Activated CD4-positive, alpha-beta T cell treated with anti-CD3 and anti-CD28 coated beads for 4 hours (primary cell): ENCODE data around the gene GNAZ.
"Not testable (repeated sequence)": the region's sequence is repeated elsewhere in the genome, so short reads cannot be mapped to it uniquely, and the experiment has no call there.

Source experiments
- DNase-seq, 2 donors: peaks; one replicate each; pipeline ENCODE4 v3.0.0-alpha.2; 2020

Gene GNAZ

DNA sequence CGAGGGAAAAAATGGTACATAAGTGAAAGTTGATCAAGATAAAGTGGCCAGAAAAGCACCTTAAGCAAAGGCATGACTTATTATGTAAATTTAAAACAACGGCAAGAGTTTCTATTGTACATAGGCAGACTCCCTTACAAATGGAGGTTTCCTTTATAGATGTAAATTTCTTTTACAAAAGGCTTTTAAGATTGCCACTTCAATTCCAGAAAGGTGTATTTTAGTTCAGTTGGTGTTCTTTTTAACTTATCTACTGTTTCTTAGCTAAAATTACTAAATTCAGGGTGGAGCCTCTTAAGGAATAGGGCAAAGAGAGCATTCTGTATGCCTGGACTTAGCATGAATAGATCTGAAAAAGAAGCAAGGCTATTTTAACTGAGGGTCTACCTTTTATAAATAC lies 24.9 kb upstream of the GNAZ start:
- no peak for DNase-seq

- no peak for DNase-seq
Measured at GRCh38 chr22:23047265-23047664, 23.1 kb upstream of the GNAZ start.

GRCh38 chr22:23047742-23048141 lies 22.6 kb upstream of the GNAZ start:
- no peak for DNase-seq

GRCh38 chr22:23050546-23050945 lies 19.8 kb upstream of the GNAZ start:
- DNase-seq, result not testable (repeated sequence)

GRCh38 chr22:23053051-23053707 lies 17.1 kb upstream of the GNAZ start:
- DNase-seq, result no peak

- DNase-seq, result no peak
Measured at GRCh38 chr22:23053912-23054530, 16.3 kb upstream of the GNAZ start.

- DNase-seq, result no peak
Measured at GRCh38 chr22:23054531-23055257, 15.6 kb upstream of the GNAZ start.

- no peak for DNase-seq
Measured at GRCh38 chr22:23055449-23056179, 14.7 kb upstream of the GNAZ start.

GRCh38 chr22:23057331-23057730 lies 13.0 kb upstream of the GNAZ start:
- DNase-seq, result no peak

GRCh38 chr22:23058063-23058462 lies 12.3 kb upstream of the GNAZ start:
- DNase-seq, result no peak

DNA sequence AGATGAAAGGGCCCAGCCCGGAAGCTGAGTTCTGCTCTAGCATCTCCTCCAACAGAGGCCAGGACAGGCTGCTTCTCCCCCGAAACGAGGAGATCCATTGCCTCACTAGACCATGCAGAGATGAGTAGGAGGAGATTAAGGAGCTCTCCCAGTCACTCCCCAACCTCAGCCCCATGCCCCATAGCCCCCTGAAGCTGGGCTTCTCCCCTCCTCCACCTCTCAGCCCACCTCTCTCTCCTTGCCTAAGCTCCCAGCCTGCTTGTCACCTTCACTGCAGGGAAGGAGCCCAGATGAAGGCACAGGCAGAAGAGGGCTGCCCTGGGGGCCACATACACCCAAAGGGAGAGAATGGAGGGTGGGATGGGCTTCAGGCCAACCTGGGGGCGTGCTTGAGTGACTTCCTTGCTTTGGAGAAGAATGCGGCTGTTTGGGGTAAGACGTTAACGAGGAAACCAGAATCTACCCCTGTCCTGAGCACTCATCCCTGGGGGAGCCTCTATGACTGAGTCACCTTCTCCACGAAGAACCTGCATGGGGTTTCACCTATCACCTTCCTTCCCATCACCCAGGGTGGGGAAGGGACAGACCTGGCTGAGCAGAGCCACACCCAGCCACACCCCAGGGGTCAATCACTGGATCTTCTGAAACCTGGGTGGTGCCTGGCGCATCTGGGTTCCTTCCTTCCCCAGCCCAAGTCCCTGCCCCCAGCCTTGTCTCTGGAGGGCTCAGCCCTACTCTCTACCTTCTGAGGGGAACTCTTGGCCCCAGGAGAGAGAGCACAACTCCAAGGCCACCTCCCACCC lies 11.6 kb upstream of the GNAZ start:
- DNase-seq, result no peak

DNA sequence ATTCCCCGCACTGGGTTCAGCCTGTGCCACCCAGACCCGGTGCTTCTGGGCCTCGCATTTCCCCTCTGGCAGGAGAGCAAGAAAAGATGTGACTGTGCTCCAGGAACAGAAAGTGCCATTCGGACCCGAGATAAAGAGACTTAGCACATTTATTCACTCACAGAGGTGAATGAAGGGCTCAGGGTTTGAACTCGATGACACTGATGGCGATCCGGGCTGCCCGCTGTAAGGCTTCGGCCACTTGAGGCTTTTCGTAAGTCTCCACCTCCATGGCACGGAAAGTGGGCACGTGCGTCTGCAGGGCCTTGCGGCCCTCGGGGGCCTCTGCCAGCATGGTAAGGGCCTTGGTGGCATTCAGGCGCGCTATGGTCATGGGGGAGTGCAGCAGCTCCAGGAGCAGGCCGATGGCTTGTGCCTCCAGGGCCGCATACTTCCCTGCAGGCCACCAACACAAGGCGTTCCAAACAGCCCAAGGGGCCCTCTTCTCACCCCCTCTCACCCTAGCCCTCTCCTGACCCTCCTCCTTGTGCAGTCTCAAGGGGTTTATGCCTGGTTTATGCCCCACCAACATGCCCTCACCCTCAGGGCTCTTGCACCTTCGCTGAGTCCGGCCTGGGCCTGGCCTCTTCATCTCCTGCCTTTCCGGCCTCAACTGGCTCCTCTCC lies 10.9 kb upstream of the GNAZ start:
- no peak for DNase-seq

GRCh38 chr22:23060612-23061400 lies 9.5 kb upstream of the GNAZ start:
- DNase-seq, result no peak

GRCh38 chr22:23061471-23062280 lies 8.6 kb upstream of the GNAZ start:
- no peak for DNase-seq

- DNase-seq, result no peak
Measured at GRCh38 chr22:23062616-23063538, 7.4 kb upstream of the GNAZ start.

DNA sequence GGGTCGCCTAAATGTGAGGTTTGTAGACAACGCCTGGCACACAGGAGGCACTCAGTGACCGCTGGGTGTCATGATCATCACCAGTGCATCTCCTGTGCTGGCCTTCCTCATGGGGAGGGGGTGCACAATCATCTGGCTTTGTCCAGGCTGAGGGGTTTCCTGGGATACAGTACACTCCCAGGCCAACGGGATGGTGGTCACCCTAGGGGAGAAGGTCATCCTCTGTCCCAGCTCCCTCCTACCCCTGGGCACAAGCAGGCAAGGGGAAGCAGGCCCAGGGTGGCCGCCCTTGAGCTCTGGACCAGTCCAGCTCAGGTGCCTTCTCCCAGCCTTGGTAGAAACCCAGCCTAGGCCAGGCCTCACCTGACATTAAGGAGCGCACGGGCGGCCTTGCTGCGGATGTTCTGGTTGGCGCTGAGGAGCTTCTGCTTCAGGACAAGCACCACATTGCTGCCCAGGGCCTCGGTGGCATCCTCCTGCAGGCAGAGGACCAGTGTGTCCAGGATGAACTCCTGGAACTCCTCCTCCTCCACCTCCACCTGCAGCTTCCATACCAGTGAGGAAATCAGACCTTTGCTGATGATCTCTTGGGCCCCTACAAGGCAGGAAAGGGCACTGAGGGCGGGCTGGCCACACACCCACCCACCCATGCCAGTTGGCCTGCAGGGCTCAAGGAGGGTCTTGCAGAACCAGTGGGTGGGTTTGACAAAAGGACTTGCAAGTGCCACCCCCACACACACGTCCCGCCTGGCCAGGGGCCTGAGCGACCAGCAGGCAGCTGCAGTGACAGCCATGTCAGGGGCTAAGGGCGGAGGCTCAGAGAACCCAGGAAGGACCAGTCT lies 6.6 kb upstream of the GNAZ start:
- DNase-seq, result no peak

- no peak for DNase-seq
Measured at GRCh38 chr22:23064381-23065068, 5.8 kb upstream of the GNAZ start.

- no peak for DNase-seq
Measured at GRCh38 chr22:23065069-23065451, 5.3 kb upstream of the GNAZ start.
